AG10803 (cell line): Measurements from ENCODE around the gene IL1RAPL2.
A peak's percentile ranks its signal among the peaks of the same experiment; 100 is the strongest.

Experiments
- DNase-seq: peaks from one replicate; pipeline ENCODE4 v3.0.0; 2010; ENCODE audit warnings: low read depth
- H3K4me3 ChIP-seq: 2 replicates; pipeline ENCODE4 v1.5.1; 2011; ENCODE audit warnings: mild to moderate bottlenecking, low read length, control low read depth
- CTCF ChIP-seq: conservative IDR thresholded peaks from 2 replicates; pipeline ENCODE4 v1.5.1; 2011; ENCODE audit warnings: mild to moderate bottlenecking, low read length, control low read depth, inconsistent platforms

Gene IL1RAPL2

DNA sequence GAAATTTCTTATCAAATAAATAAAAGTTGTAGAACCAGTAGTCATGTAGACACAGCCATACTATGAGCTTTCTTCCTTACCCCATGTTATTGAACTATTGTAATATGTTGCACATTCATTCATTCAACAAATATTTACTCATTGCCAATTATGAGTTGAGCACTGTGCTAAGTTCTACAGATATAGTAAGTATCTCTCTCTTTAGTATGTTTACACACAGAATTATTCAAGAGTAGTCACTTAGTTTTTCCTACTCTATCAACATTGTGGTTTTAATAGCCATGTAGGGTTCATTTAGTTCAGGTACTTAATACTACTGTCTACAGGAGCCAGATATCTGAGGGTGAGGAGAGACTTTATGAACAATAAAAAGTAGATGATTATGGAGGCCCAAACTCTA lies 568.3 kb downstream of the IL1RAPL2 start:
- no peak for DNase-seq
- no peak for TF ChIP-seq CTCF
- H3K4me3 ChIP-seq = no peak overlapping the region

GRCh38 chrX:105136786-105137185 lies 570.8 kb downstream of the IL1RAPL2 start:
- no peak for DNase-seq
- no peak overlapping the region for H3K4me3 ChIP-seq
- no peak for TF ChIP-seq CTCF

- no peak for TF ChIP-seq CTCF
- DNase-seq = no peak
- H3K4me3 ChIP-seq = no peak overlapping the region
Measured at GRCh38 chrX:105150036-105150435, 584.0 kb downstream of the IL1RAPL2 start.

- peak; percentile 1 for DNase-seq
- no peak for TF ChIP-seq CTCF
- H3K4me3 ChIP-seq = no peak overlapping the region
Measured at GRCh38 chrX:105150557-105150956, 584.6 kb downstream of the IL1RAPL2 start.

DNA sequence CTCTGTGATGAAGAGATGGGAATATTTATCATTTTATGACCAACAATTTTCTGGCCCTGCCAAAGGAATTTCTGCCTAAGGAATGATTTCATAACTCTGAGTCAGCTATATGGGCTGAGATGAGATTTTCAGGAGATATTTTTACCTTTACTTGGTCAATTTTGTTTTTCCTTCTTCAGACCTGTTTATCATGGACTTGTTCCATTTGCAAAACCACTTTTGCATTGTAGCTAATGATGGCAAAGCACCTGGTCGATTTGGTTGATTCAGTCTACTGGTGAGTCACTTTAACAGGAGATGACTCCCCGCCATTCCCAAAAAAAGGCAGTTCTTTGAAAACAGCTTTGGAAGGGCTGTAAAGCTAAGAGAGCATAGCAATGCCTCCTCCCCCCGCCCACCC lies 601.2 kb downstream of the IL1RAPL2 start:
- no peak overlapping the region for H3K4me3 ChIP-seq
- no peak for TF ChIP-seq CTCF
- no peak for DNase-seq

DNA sequence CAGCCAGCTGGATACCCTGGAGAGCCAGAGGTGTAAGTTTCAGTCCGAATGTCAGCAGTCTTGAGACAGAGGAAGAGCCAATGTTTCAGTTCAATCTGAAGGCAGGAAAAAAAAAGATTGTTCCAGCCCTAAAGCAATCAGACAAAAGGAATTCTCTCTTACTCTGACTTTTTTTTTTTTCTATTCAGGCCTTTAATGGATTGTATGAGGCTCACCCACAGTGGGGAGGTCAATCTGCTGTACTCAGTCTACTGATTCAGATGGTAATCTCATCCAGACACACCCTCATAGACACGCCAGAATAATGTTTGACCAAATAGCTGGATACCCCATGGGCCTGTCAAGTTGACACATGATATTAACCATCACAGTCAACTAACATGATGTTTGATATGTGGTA lies 602.6 kb downstream of the IL1RAPL2 start:
- H3K4me3 ChIP-seq = no peak overlapping the region
- no peak for TF ChIP-seq CTCF
- no peak for DNase-seq

DNA sequence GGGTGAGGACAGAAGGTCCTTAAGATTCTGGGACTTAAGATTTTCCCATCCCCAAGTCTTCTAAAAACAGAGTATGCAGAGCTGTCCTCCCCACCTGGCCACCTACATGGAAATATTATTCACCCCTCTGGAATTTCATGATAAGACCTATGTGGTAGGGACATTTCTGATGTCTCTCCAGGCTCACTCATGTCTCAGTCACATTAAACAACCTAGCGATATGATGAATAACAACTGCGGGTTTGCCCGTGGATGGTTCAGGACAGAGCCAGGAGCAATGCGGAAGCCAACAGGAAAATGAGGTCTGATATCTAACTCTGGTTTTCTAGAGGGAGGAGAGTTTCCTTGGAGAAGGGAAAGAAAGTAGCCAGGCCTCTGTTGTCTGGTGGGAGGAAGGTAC lies 607.1 kb downstream of the IL1RAPL2 start:
- no peak for TF ChIP-seq CTCF
- no peak for DNase-seq
- no peak overlapping the region for H3K4me3 ChIP-seq
